ENCODE measurements around the gene DTHD1. TPM values are rescaled to one million over a fixed set of nuclear protein-coding genes. Genes with fewer than 3 reads are reported as not detected.

DTHD1 gene
- total RNA-seq, 1 donor from 2014 or later, result not detected

DNA sequence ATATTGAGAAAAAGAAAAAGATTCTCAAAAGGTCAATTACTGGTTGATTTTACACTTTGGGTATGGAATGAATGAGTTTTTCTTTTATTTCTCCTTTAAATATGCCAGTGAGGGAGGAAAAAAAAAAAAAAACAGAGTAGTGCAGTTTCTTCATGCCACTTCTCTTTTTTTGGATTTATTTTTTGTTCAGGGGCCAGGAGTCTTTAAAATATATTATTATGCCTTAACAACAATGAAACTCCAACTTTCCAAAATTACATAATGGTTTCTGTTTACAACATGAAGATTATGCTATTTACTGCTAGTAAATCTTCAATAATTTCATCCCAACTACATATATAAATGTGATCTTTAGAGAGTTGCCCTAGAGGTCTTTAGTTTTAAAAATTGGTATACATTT, 31.9 kb downstream of the DTHD1 start:
- no peak overlapping the region for H3K4me3 ChIP-seq (ENCODE audit: low read depth, low read length)
- TF ChIP-seq, protein P1, sequence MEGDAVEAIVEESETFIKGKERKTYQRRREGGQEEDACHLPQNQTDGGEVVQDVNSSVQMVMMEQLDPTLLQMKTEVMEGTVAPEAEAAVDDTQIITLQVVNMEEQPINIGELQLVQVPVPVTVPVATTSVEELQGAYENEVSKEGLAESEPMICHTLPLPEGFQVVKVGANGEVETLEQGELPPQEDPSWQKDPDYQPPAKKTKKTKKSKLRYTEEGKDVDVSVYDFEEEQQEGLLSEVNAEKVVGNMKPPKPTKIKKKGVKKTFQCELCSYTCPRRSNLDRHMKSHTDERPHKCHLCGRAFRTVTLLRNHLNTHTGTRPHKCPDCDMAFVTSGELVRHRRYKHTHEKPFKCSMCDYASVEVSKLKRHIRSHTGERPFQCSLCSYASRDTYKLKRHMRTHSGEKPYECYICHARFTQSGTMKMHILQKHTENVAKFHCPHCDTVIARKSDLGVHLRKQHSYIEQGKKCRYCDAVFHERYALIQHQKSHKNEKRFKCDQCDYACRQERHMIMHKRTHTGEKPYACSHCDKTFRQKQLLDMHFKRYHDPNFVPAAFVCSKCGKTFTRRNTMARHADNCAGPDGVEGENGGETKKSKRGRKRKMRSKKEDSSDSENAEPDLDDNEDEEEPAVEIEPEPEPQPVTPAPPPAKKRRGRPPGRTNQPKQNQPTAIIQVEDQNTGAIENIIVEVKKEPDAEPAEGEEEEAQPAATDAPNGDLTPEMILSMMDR (conservative IDR thresholded peaks at IDR 0.05; ENCODE audit: low read depth, low read length), result no peak
- DNase-seq (ENCODE audit: low read depth), result no peak

DNA sequence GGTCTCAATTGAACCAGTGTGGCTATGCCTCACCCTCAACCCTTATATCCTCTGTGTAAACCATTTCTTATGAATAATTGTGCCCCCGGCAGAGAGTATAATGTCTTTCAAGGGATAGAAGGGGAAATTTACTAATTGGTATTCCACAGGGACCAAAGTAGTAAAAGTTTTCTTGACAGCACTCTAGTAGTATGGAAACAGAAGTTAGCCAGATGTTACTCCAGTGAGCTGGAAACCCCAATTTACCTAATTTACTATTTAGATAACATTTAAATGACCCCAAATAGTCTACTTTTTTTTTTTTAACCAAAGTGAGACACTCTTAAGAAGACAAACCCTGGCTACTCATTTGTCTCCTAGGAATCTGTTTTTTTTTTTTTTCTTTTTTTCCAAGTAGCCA, 32.3 kb downstream of the DTHD1 start:
- no peak overlapping the region for H3K4me3 ChIP-seq (ENCODE audit: low read depth, low read length)
- DNase-seq (ENCODE audit: low read depth), result no peak
- TF ChIP-seq, protein P1 (conservative IDR thresholded peaks at IDR 0.05; ENCODE audit: low read depth, low read length), result no peak

DNA sequence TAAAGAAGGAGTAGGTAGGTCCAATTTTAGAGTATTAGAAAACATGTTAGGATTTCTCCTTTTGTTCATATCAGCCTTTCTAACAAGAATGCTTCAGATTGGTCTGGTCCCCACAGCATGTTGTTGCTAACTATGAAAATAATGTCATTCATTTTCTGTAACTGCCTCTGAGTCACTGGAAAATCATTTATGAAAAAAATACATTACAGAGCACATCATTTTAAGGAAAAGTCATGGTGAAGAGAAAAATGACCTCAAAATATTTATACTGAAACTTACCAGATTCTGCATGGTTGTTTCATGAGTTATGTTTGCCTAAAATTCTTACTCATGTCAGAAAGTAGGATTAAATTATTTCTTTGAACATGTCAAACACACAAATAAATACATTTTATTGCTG, 35.2 kb downstream of the DTHD1 start:
- no peak for DNase-seq (ENCODE audit: low read depth)
- H3K4me3 ChIP-seq (ENCODE audit: low read depth, low read length), result no peak overlapping the region
- TF ChIP-seq, protein P1 (conservative IDR thresholded peaks at IDR 0.05; ENCODE audit: low read depth, low read length), result no peak

DNA sequence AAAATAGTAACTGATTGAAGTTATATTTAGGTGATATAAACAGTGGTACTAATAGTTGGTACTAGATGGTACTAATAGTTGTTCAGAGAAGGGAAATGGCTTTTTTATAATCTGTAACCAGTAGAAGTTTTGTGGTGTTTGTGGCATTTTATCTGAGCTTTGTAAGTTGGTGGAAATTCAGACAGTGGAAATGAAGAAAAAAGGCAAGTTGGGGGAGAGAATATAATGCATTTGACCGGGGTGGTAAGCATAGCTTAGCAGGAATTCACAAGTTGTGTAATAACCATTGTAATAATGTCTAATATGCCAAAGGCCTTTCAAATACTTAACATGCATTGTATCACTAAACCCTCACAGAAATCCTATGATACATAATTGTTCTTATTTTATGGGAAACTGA, 36.3 kb downstream of the DTHD1 start:
- no peak overlapping the region for H3K4me3 ChIP-seq (ENCODE audit: low read depth, low read length)
- no peak for DNase-seq (ENCODE audit: low read depth)
- TF ChIP-seq, protein P1 (conservative IDR thresholded peaks at IDR 0.05; ENCODE audit: low read depth, low read length), result no peak

DNA sequence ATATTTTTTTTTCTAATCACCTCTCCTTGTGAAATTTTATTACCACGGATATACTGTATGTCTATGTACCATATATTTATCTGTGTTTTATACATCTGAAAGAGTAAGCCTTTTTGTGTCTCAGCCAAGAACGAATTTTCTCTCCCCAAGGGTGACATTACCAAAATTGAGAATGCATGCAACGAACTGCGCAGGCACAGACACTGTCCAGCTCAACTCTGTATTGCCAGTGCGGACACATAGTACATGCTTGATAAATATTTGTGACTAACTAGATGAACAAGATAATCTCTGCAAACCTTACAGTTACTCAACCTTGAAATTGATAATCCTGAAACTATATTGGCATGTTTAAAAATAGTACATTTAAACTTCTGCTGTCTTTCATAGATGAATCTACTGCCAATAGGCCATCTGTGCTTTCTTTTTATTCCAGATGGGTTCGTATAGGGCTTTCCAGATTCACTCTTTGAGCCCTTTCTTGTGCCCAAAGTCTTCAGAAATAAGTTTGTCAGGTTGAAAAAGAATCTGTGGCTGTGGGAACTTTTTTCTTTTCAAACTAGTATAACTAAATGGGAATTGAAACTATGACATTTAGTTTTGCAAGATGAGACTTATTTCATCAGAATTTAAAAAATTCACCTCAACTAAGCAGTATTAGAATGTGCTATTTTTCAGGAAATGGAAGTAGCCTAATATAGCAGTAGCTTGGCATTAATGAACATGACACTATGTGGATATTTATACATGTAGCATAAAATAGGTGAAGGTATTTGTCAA, 38.9 kb downstream of the DTHD1 start:
- no peak for DNase-seq (ENCODE audit: low read depth)
- TF ChIP-seq, protein P1 (conservative IDR thresholded peaks at IDR 0.05; ENCODE audit: low read depth, low read length), result no peak
- no peak overlapping the region for H3K4me3 ChIP-seq (ENCODE audit: low read depth, low read length)

DNA sequence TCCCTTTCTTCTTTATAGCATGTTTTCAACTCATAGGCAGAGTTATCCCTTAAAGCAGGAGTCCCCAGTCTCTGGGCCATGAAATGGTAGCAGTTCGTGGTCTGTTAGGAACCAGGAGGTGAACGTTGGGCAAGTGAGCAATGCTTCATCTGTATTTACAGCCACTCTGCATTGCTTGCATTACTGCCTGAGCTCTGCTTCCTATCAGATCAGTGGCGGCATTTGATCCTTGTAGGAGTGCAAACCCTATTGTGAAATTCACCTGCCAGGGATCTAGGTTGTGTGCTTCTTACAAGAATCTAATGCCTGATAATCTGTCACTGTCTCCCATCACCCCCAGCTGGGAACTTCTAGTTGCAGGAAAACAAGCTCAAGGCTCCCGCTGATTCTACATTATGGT, 39.8 kb downstream of the DTHD1 start:
- DNase-seq (ENCODE audit: low read depth), result no peak
- TF ChIP-seq, protein P1 (conservative IDR thresholded peaks at IDR 0.05; ENCODE audit: low read depth, low read length), result no peak
- H3K4me3 ChIP-seq (ENCODE audit: low read depth, low read length), result no peak overlapping the region

DNA sequence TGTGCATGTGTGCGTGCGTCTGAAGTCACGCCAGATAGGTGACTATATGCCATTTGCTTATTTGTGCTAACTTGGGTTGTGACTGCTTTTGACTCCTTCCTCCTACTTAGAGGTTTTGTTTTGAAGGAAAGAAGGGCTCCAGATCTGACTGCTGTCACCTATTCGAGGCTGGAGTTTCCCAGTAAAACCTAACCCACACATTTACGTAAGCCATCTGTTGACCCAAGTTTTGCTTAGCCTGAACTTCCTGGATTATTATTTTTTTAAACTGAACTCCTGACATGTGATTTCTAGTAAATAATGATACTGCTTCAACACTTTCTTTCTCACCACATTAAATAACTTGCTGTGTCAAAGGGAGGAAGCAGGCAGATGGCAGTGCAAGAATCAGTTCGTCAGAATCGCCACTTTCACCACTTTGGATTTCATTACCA, 41.5 kb downstream of the DTHD1 start:
- no peak overlapping the region for H3K4me3 ChIP-seq (ENCODE audit: low read depth, low read length)
- no peak for DNase-seq (ENCODE audit: low read depth)
- TF ChIP-seq, protein P1 (conservative IDR thresholded peaks at IDR 0.05; ENCODE audit: low read depth, low read length), result no peak
